K562 (cell line): Measurements from ENCODE around the gene AGPAT2. TPM values are rescaled to one million over a fixed set of nuclear protein-coding genes. Genes with fewer than 3 reads are reported as not detected.

Experiments
- ATF3 ChIP-seq, 2 experiments: fragments of 450-650 bp in 1 of 2; sonication (generic) in 1 of 2; formaldehyde crosslinking in 1 of 2; IDR thresholded peaks in 1 of 2; conservative IDR thresholded peaks in 1 of 2; 2 replicates each; pipeline versions ENCODE4 v1.6.1 to v1.8.1; 2016 to 2023; ENCODE audit warnings: mild to moderate bottlenecking in 2 of 2, moderate library complexity in 2 of 2, inconsistent platforms in 1 of 2, missing genetic modification reagents in 1 of 2
- CC2D1A ChIP-seq: fragments of 450-650 bp; IDR thresholded peaks from 2 replicates; pipeline ENCODE4 v1.6.1; 2017; ENCODE audit warnings: mild to moderate bottlenecking
- KLF6 ChIP-seq: fragments of 250-450 bp; sonication (Bioruptor Pico); IDR thresholded peaks from 2 replicates; pipeline ENCODE4 v1.4.0; 2020; ENCODE audit warnings: mild to moderate bottlenecking, moderate library complexity, borderline replicate concordance
- MAZ ChIP-seq, 2 experiments: fragments of 450-650 bp in 1 of 2; sonication (generic) in 1 of 2; formaldehyde crosslinking; IDR thresholded peaks in 1 of 2; conservative IDR thresholded peaks in 1 of 2; 2 replicates each; pipeline versions ENCODE4 v1.4.0 to v1.5.0; 2020; ENCODE audit warnings: mild to moderate bottlenecking in 1 of 2, missing genetic modification reagents in 1 of 2
- REST ChIP-seq, 2 experiments: fragments of 450-650 bp; formaldehyde crosslinking in 1 of 2; IDR thresholded peaks; 2 replicates each; pipeline versions ENCODE4 v1.4.0 to v1.6.1; 2014 to 2020; ENCODE audit warnings: mild to moderate bottlenecking in 2 of 2, borderline replicate concordance in 1 of 2, low read depth in 1 of 2
- VEZF1 ChIP-seq: fragments of 200-800 bp; sonication (Bioruptor generic); IDR thresholded peaks from 2 replicates; pipeline ENCODE4 v1.6.1; 2017; ENCODE audit warnings: missing genetic modification characterization, missing compliant biosample characterization
- XRCC3 ChIP-seq: fragments of 450-650 bp; IDR thresholded peaks from 2 replicates; pipeline ENCODE4 v1.6.1; 2017; ENCODE audit warnings: mild to moderate bottlenecking, moderate library complexity
- ZBTB33 ChIP-seq: sonication (generic); formaldehyde crosslinking; IDR thresholded peaks from 2 replicates; pipeline ENCODE4 v1.8.1; 2023; ENCODE audit warnings: mild to moderate bottlenecking, missing genetic modification reagents
- ZNF740 ChIP-seq, 3 experiments: fragments of 200-800 bp in 1 of 3; sonication (Bioruptor generic) in 1 of 3; sonication (generic) in 1 of 3; formaldehyde crosslinking in 1 of 3; IDR thresholded peaks; 2 replicates each; pipeline versions ENCODE4 v1.6.1 to v1.8.0; 2016 to 2022; ENCODE audit warnings: mild to moderate bottlenecking in 2 of 3, missing compliant biosample characterization in 2 of 3, missing genetic modification characterization in 2 of 3, missing genetic modification reagents in 1 of 3
- polyA plus RNA-seq, 8 experiments: library from polyadenylated mRNA; depleted of rRNA in 4 of 8; stranded (reverse) in 5 of 8; unstranded in 3 of 8; fragments of >200 nt; fragmentation: Nextera tagmentation in 2 of 8; fragmentation: Illumina TruSeq in 1 of 8; extraction: Ambion mirVana in 2 of 8; extraction: Trizol in 1 of 8; gene quantifications; 2 replicates each; pipeline versions ENCODE4 v1.2.1 to v1.2.3, GENCODE V29; 2011 to 2014; ENCODE audit warnings: inconsistent platforms in 1 of 8, missing spikeins in 1 of 8
- total RNA-seq, 7 experiments: library from RNA; depleted of rRNA in 6 of 7; stranded (reverse); fragments of >200 nt in 6 of 7; fragmentation: Illumina TruSeq in 2 of 7; extraction: Trizol in 2 of 7; gene quantifications; 2 replicates each; pipeline versions ENCODE4 v1.2.1 to v1.2.3, GENCODE V29; 2011 to 2021; ENCODE audit warnings: low replicate concordance in 1 of 7

Gene AGPAT2
- total and polyA plus RNA-seq, 9 of the 15 experiments (the other 6 are each of a cell fraction or from before 2014, with no cell fraction given): 0.13 to 54.5 (median 23.9) TPM

- peak; percentile 73; the same call in 1 of the 2 replicates for TF ChIP-seq REST (IDR thresholded peaks at IDR 0.05; ENCODE audit: borderline replicate concordance)
- no peak for TF ChIP-seq REST (CRISPR knock-in tag; IDR thresholded peaks at IDR 0.05; ENCODE audit: low read depth)
- TF ChIP-seq ZNF740 (CRISPR knock-in tag; IDR thresholded peaks at IDR 0.05): peak; percentile 72
- TF ChIP-seq ZNF740 (tag; IDR thresholded peaks at IDR 0.05): peak in 1 of 2 experiments; percentile 51; a peak in 1 of 4 replicates
- TF ChIP-seq VEZF1 (CRISPR knock-in tag): peak; percentile 85
- peak; percentile 42; the same call in 1 of the 2 replicates for TF ChIP-seq ATF3 (IDR thresholded peaks at IDR 0.05)
- TF ChIP-seq ATF3 (CRISPR knock-in tag; conservative IDR thresholded peaks at IDR 0.05): no peak
- TF ChIP-seq MAZ (CRISPR knock-in tag; conservative IDR thresholded peaks at IDR 0.05 in 1 of 2, IDR thresholded peaks at IDR 0.05 in 1 of 2): peak; percentile 71 to 77; a peak in 3 of 4 replicates
- TF ChIP-seq CC2D1A: peak; percentile 15; the same call in 1 of the 2 replicates
- no peak for TF ChIP-seq XRCC3
- peak; percentile 35; the same call in 1 of the 2 replicates for TF ChIP-seq KLF6 (CRISPR knock-in tag)
- peak; percentile 36; the same call in 1 of the 2 replicates for TF ChIP-seq ZBTB33 (CRISPR knock-in tag)
Measured at GRCh38 chr9:136694163-136694871, 7.1 kb upstream of the AGPAT2 start (continued).
